HepG2 (cell line): Measurements from ENCODE around the gene NOL4L. TPM values are rescaled to one million over a fixed set of nuclear protein-coding genes. Genes with fewer than 3 reads are reported as not detected.
A peak's percentile ranks its signal among the peaks of the same experiment; 100 is the strongest.

Experiments used
- AGO1 ChIP-seq: fragments of 200-400 bp; formaldehyde crosslinking; IDR thresholded peaks from 2 replicates; pipeline ENCODE4 v1.6.1; 2017; ENCODE audit warnings: mild to moderate bottlenecking, low read depth, low read length, moderate library complexity; ENCODE audit not compliant: poor library complexity, severe bottlenecking
- ARID3A ChIP-seq: IDR thresholded peaks from 2 replicates; pipeline ENCODE4 v1.6.1; 2012; ENCODE audit warnings: low read depth, low read length, improper control_type of control experiment
- NFYB ChIP-seq: sonication (generic); formaldehyde crosslinking; IDR thresholded peaks from 2 replicates; pipeline ENCODE4 v1.4.0; 2020; ENCODE audit warnings: missing genetic modification reagents
- POGK ChIP-seq: sonication (generic); formaldehyde crosslinking; conservative IDR thresholded peaks from 2 replicates; pipeline ENCODE4 v1.8.0; 2022; ENCODE audit warnings: mild to moderate bottlenecking, moderate library complexity, missing genetic modification reagents
- SALL2 ChIP-seq: sonication (generic); formaldehyde crosslinking; IDR thresholded peaks from 2 replicates; pipeline ENCODE4 v1.8.1; 2023; ENCODE audit warnings: mild to moderate bottlenecking, missing genetic modification reagents, inconsistent platforms
- ZBTB3 ChIP-seq: sonication (generic); formaldehyde crosslinking; IDR thresholded peaks from 2 replicates; pipeline ENCODE4 v1.4.0; 2020; ENCODE audit warnings: low read depth, mild to moderate bottlenecking, moderate library complexity, missing genetic modification reagents, borderline replicate concordance
- ZFP90 ChIP-seq: sonication (generic); formaldehyde crosslinking; IDR thresholded peaks from 2 replicates; pipeline ENCODE4 v1.8.0; 2022; ENCODE audit warnings: missing genetic modification reagents, mild to moderate bottlenecking, inconsistent platforms, borderline replicate concordance
- ZNF496 ChIP-seq: sonication (generic); formaldehyde crosslinking; IDR thresholded peaks from 2 replicates; pipeline ENCODE4 v1.8.1; 2023; ENCODE audit warnings: mild to moderate bottlenecking, moderate library complexity, missing genetic modification reagents; ENCODE audit not compliant: insufficient replicate concordance
- ZNF503 ChIP-seq: sonication (generic); formaldehyde crosslinking; IDR thresholded peaks from 2 replicates; pipeline ENCODE4 v1.4.0; 2020; ENCODE audit warnings: missing genetic modification reagents
- ZNF510 ChIP-seq: sonication (generic); formaldehyde crosslinking; IDR thresholded peaks from 2 replicates; pipeline ENCODE4 v1.4.0; 2020; ENCODE audit warnings: low read depth, mild to moderate bottlenecking, missing genetic modification reagents
- ZNF784 ChIP-seq: sonication (generic); formaldehyde crosslinking; IDR thresholded peaks from 2 replicates; pipeline ENCODE4 v1.5.1; 2020; ENCODE audit warnings: missing genetic modification reagents, mild to moderate bottlenecking, borderline replicate concordance
- polyA plus RNA-seq, 8 experiments: library from polyadenylated mRNA; depleted of rRNA in 3 of 8; stranded (reverse) in 7 of 8; unstranded in 1 of 8; fragments of >200 nt; fragmentation: Illumina TruSeq in 4 of 8; extraction: Trizol in 4 of 8; gene quantifications; 2 replicates each; pipeline versions ENCODE4 v1.2.1 to v1.2.3, GENCODE V29; 2011 to 2016; ENCODE audit warnings: low read depth in 4 of 8, missing spikeins in 1 of 8, mixed read lengths in 1 of 8; ENCODE audit not compliant: insufficient read depth in 1 of 8
- total RNA-seq, 5 experiments: library from RNA; depleted of rRNA; stranded (reverse); fragments of >200 nt; fragmentation: Illumina TruSeq; extraction: Trizol; gene quantifications; 2 replicates each; pipeline ENCODE4 v1.2.3, GENCODE V29; 2016; ENCODE audit warnings: low read depth in 1 of 5
- TF ChIP-seq, protein P1 (sequence below): sonication (generic); formaldehyde crosslinking; IDR thresholded peaks from 2 replicates; pipeline ENCODE4 v1.4.0; 2020; ENCODE audit warnings: missing genetic modification reagents
- TF ChIP-seq, protein P2 (sequence below): sonication (generic); formaldehyde crosslinking; IDR thresholded peaks from 2 replicates; pipeline ENCODE4 v1.5.0; 2020; ENCODE audit warnings: missing genetic modification reagents
- TF ChIP-seq, protein P3 (sequence below): sonication (generic); formaldehyde crosslinking; IDR thresholded peaks from 2 replicates; pipeline ENCODE4 v1.4.0; 2020; ENCODE audit warnings: missing genetic modification reagents, borderline replicate concordance

NOL4L gene
- total and polyA plus RNA-seq, 2 of the 13 experiments (the other 11 are each of a cell fraction or from before 2014, with no cell fraction given) = 16.6 to 35.4 TPM

DNA sequence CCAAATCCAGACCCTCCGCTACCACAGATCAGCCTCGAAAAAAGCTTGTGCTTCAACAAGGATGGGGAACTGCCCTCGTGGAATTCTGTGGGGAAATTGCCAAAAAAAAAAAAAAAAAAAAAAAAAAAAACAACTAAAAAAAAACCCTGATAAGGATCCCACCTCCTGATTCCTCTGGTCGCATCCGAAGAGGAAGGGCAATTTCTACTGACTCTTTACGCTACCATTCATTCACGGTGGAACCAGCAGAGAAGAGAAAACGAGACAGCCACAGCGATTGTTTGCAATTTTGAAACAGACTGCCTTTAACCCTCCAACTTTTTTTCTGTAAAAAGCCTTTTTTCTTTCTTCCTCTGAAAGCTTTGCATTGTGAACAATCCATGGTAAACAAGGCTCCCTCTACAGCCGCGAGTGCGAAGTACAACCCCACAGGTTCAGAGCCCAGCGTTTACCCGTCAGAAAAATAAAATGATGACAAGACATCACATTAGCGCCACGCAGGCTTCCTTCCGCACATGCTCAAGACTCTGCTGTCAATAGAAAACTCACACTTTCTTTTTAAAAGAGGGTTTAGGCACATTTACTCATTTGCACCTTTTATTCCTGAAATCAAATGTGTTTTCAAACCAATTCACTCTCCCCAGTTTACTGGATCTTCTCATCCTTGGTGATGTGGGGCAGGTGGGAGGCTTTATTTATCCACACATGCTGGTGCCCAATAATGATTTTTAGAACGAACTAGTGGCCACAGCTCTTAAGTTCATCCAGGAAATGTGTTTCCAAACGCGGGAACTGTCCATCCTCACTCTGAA, 100.0 kb downstream of the NOL4L start (continued):
- TF ChIP-seq, protein P1, sequence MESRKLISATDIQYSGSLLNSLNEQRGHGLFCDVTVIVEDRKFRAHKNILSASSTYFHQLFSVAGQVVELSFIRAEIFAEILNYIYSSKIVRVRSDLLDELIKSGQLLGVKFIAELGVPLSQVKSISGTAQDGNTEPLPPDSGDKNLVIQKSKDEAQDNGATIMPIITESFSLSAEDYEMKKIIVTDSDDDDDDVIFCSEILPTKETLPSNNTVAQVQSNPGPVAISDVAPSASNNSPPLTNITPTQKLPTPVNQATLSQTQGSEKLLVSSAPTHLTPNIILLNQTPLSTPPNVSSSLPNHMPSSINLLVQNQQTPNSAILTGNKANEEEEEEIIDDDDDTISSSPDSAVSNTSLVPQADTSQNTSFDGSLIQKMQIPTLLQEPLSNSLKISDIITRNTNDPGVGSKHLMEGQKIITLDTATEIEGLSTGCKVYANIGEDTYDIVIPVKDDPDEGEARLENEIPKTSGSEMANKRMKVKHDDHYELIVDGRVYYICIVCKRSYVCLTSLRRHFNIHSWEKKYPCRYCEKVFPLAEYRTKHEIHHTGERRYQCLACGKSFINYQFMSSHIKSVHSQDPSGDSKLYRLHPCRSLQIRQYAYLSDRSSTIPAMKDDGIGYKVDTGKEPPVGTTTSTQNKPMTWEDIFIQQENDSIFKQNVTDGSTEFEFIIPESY (CRISPR knock-in tag) = peak; percentile 47; the same call in 1 of the 2 replicates
- TF ChIP-seq ZNF784 (CRISPR knock-in tag) (no peak), AGO1 (no peak), SALL2 (CRISPR knock-in tag) (peak; percentile 11; the same call in 1 of the 2 replicates), ARID3A (peak; percentile 56), POGK (CRISPR knock-in tag) (0 out of 2 replicates have a peak, but pooled peaks have one; percentile 12), ZBTB3 (CRISPR knock-in tag) (no peak), ZNF510 (CRISPR knock-in tag) (no peak; the same call in 1 of the 2 replicates), ZNF496 (CRISPR knock-in tag) (no peak), NFYB (CRISPR knock-in tag) (no peak), ZNF503 (CRISPR knock-in tag) (no peak), ZFP90 (CRISPR knock-in tag) (no peak)
- TF ChIP-seq, protein P2, sequence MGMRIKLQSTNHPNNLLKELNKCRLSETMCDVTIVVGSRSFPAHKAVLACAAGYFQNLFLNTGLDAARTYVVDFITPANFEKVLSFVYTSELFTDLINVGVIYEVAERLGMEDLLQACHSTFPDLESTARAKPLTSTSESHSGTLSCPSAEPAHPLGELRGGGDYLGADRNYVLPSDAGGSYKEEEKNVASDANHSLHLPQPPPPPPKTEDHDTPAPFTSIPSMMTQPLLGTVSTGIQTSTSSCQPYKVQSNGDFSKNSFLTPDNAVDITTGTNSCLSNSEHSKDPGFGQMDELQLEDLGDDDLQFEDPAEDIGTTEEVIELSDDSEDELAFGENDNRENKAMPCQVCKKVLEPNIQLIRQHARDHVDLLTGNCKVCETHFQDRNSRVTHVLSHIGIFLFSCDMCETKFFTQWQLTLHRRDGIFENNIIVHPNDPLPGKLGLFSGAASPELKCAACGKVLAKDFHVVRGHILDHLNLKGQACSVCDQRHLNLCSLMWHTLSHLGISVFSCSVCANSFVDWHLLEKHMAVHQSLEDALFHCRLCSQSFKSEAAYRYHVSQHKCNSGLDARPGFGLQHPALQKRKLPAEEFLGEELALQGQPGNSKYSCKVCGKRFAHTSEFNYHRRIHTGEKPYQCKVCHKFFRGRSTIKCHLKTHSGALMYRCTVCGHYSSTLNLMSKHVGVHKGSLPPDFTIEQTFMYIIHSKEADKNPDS = no peak
- TF ChIP-seq, protein P3, sequence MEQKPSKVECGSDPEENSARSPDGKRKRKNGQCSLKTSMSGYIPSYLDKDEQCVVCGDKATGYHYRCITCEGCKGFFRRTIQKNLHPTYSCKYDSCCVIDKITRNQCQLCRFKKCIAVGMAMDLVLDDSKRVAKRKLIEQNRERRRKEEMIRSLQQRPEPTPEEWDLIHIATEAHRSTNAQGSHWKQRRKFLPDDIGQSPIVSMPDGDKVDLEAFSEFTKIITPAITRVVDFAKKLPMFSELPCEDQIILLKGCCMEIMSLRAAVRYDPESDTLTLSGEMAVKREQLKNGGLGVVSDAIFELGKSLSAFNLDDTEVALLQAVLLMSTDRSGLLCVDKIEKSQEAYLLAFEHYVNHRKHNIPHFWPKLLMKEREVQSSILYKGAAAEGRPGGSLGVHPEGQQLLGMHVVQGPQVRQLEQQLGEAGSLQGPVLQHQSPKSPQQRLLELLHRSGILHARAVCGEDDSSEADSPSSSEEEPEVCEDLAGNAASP (CRISPR knock-in tag) = 0 out of 2 replicates have a peak, but pooled peaks have one; percentile 45
